WTC11 (cell line): ENCODE measurements around the gene ROR2. TPM values are rescaled to one million over a fixed set of nuclear protein-coding genes. Genes with fewer than 3 reads are reported as not detected.
A peak's percentile ranks its signal among the peaks of the same experiment; 100 is the strongest.

ENCODE experiments used
- ATAC-seq: fragments of 200-7000 bp; cut with Tn5 transposase; 2 replicates; pipeline ENCODE4 v1.10.0; 2021; ENCODE audit warnings: mild to moderate bottlenecking, moderate library complexity
- CTCF ChIA-PET: fragments of 300-600 bp; sonication (Branson Sonifier 250); formaldehyde crosslinking; loops from one replicate; lab custom pipeline; 2021; ENCODE audit warnings: antibody characterized with exemption; lab: Charles Lee
- POLR2A ChIA-PET: fragments of 350-600 bp; sonication (Branson Sonifier 250); formaldehyde crosslinking; loops from one replicate; lab custom pipeline; 2021; ENCODE audit warnings: antibody characterized with exemption; lab: Charles Lee
- DNase-seq: peaks from one replicate; pipeline ENCODE4 v3.0.0; 2021; ENCODE audit warnings: low spot score
- H3K27ac Mint-ChIP-seq: 2 replicates; pipeline ENCODE4 v1.8.0; 2021; ENCODE audit warnings: mixed read lengths
- H3K27me3 Mint-ChIP-seq: 2 replicates; pipeline ENCODE4 v1.8.0; 2021; ENCODE audit warnings: low read depth, mild to moderate bottlenecking, moderate library complexity, mixed read lengths
- H3K36me3 Mint-ChIP-seq: 2 replicates; pipeline ENCODE4 v1.8.0; 2021; ENCODE audit warnings: mixed read lengths
- H3K4me1 Mint-ChIP-seq: 2 replicates; pipeline ENCODE4 v1.8.0; 2022; ENCODE audit warnings: mixed read lengths
- H3K4me3 Mint-ChIP-seq: 2 replicates; pipeline ENCODE4 v1.8.0; 2021; ENCODE audit warnings: mild to moderate bottlenecking, moderate library complexity, mixed read lengths
- H3K9me3 Mint-ChIP-seq: 2 replicates; pipeline ENCODE4 v1.8.0; 2021; ENCODE audit warnings: mixed read lengths
- ATF6 ChIP-seq: sonication (generic); formaldehyde crosslinking; IDR thresholded peaks from 2 replicates; pipeline ENCODE4 v1.8.1; 2023; ENCODE audit warnings: mild to moderate bottlenecking, missing genetic modification reagents
- E2F4 ChIP-seq: sonication (generic); formaldehyde crosslinking; IDR thresholded peaks from 2 replicates; pipeline ENCODE4 v1.8.1; 2022; ENCODE audit warnings: low read depth, mild to moderate bottlenecking, moderate library complexity, missing genetic modification reagents, borderline replicate concordance
- ERG ChIP-seq: fragments of 250-450 bp; sonication (Bioruptor Pico); IDR thresholded peaks from 2 replicates; pipeline ENCODE4 v1.8.0; 2021; ENCODE audit warnings: mild to moderate bottlenecking
- FOXK1 ChIP-seq: sonication (generic); formaldehyde crosslinking; IDR thresholded peaks from 2 replicates; pipeline ENCODE4 v1.8.0; 2022; ENCODE audit warnings: mild to moderate bottlenecking, moderate library complexity, missing genetic modification reagents
- GRHL2 ChIP-seq: fragments of 250-450 bp; sonication (Bioruptor Pico); IDR thresholded peaks from 2 replicates; pipeline ENCODE4 v1.8.0; 2022; ENCODE audit warnings: mild to moderate bottlenecking, moderate library complexity; ENCODE audit not compliant: insufficient replicate concordance, severe bottlenecking
- JUN ChIP-seq: sonication (generic); formaldehyde crosslinking; IDR thresholded peaks from 2 replicates; pipeline ENCODE4 v1.8.0; 2023; ENCODE audit warnings: mild to moderate bottlenecking, missing genetic modification reagents
- KAT7 ChIP-seq: sonication (generic); formaldehyde crosslinking; IDR thresholded peaks from 2 replicates; pipeline ENCODE4 v1.8.1; 2023; ENCODE audit warnings: missing genetic modification reagents, mild to moderate bottlenecking, borderline replicate concordance
- SMAD4 ChIP-seq: sonication (generic); formaldehyde crosslinking; IDR thresholded peaks from 2 replicates; pipeline ENCODE4 v1.8.0; 2022; ENCODE audit warnings: mild to moderate bottlenecking, missing genetic modification reagents
- SP1 ChIP-seq: sonication (generic); formaldehyde crosslinking; conservative IDR thresholded peaks from 2 replicates; pipeline ENCODE4 v1.8.1; 2022; ENCODE audit warnings: missing genetic modification reagents
- TP53 ChIP-seq: sonication (generic); formaldehyde crosslinking; IDR thresholded peaks from 2 replicates; pipeline ENCODE4 v1.8.1; 2023; ENCODE audit warnings: mild to moderate bottlenecking, missing genetic modification reagents
- USF2 ChIP-seq: sonication (generic); formaldehyde crosslinking; IDR thresholded peaks from 2 replicates; pipeline ENCODE4 v1.8.1; 2023; ENCODE audit warnings: mild to moderate bottlenecking, missing genetic modification reagents, moderate library complexity
- ZBTB21 ChIP-seq: sonication (generic); formaldehyde crosslinking; IDR thresholded peaks from 2 replicates; pipeline ENCODE4 v1.8.1; 2023; ENCODE audit warnings: mild to moderate bottlenecking, missing genetic modification reagents, borderline replicate concordance
- ZNF263 ChIP-seq: sonication (generic); formaldehyde crosslinking; IDR thresholded peaks from 2 replicates; pipeline ENCODE4 v1.8.1; 2022; ENCODE audit warnings: low read depth, mild to moderate bottlenecking, moderate library complexity, missing genetic modification reagents
- ZNF396 ChIP-seq: fragments of 250-450 bp; sonication (Bioruptor Pico); IDR thresholded peaks from 2 replicates; pipeline ENCODE4 v1.8.0; 2021; ENCODE audit warnings: mild to moderate bottlenecking, moderate library complexity, borderline replicate concordance
- ZNF423 ChIP-seq: fragments of 250-450 bp; sonication (Bioruptor Pico); IDR thresholded peaks from 2 replicates; pipeline ENCODE4 v2.1.2; 2022; ENCODE audit warnings: mild to moderate bottlenecking, moderate library complexity
- ZNF532 ChIP-seq: fragments of 250-450 bp; sonication (Bioruptor Pico); IDR thresholded peaks from 2 replicates; pipeline ENCODE4 v1.9.0; 2021; ENCODE audit warnings: mild to moderate bottlenecking, borderline replicate concordance
- total RNA-seq: library from RNA; stranded (reverse); gene quantifications from 3 replicates; pipeline ENCODE4 v1.2.3, GENCODE V29; 2021

The ROR2 gene
- total RNA-seq, 1 experiment from 2014 or later = 19.8 TPM

- TF ChIP-seq ZNF532 (CRISPR knock-in tag) (no peak), KAT7 (CRISPR knock-in tag) (no peak), E2F4 (CRISPR knock-in tag) (no peak)
Measured at GRCh38 chr9:91723420-91724067, 226.5 kb downstream of the ROR2 start (continued).

GRCh38 chr9:91720751-91721705, 229.0 kb downstream of the ROR2 start:
- H3K9me3 Mint-ChIP-seq = peaks cover 11% of the 10 kb centered on the region
- peaks cover 13% of the 10 kb centered on the region for H3K36me3 Mint-ChIP-seq
- no peak overlapping the region for H3K27ac Mint-ChIP-seq
- ATAC-seq (peak; percentile 43), DNase-seq (no peak)
- no peak overlapping the region for H3K4me3 Mint-ChIP-seq
- H3K27me3 Mint-ChIP-seq = no peaks in the 10 kb centered on the region
- TF ChIP-seq ATF6 (CRISPR knock-in tag) (no peak), SMAD4 (CRISPR knock-in tag) (no peak), USF2 (CRISPR knock-in tag) (no peak), ERG (no peak), FOXK1 (CRISPR knock-in tag) (no peak), ZNF423 (CRISPR knock-in tag) (no peak), TP53 (no peak), ZNF396 (no peak), SP1 (CRISPR knock-in tag) (no peak), ZNF263 (CRISPR knock-in tag) (no peak), ZBTB21 (CRISPR knock-in tag) (no peak), JUN (no peak), GRHL2 (CRISPR knock-in tag) (no peak)
- ChIA-PET CTCF (interaction anchor here (0.8 to 1.8 kb wide), 5 partner anchors 13 to 806 kb away, joined by 3 to 7 read pairs (median 4); no protein-coding TSS in a partner anchor), POLR2A (no interaction called here)
- peaks cover 10% of the 10 kb centered on the region for H3K4me1 Mint-ChIP-seq
